COLO829 (cell line): Measurements from ENCODE around the gene PRKCA.
A peak's percentile ranks its signal among the peaks of the same experiment; 100 is the strongest.
"Not testable (repeated sequence)": the region's sequence is repeated elsewhere in the genome, so short reads cannot be mapped to it uniquely, and the experiment has no call there.

Experiments
- DNase-seq: peaks from one replicate; pipeline ENCODE4 v3.0.0; 2012; ENCODE audit warnings: low spot score

Gene PRKCA

DNA sequence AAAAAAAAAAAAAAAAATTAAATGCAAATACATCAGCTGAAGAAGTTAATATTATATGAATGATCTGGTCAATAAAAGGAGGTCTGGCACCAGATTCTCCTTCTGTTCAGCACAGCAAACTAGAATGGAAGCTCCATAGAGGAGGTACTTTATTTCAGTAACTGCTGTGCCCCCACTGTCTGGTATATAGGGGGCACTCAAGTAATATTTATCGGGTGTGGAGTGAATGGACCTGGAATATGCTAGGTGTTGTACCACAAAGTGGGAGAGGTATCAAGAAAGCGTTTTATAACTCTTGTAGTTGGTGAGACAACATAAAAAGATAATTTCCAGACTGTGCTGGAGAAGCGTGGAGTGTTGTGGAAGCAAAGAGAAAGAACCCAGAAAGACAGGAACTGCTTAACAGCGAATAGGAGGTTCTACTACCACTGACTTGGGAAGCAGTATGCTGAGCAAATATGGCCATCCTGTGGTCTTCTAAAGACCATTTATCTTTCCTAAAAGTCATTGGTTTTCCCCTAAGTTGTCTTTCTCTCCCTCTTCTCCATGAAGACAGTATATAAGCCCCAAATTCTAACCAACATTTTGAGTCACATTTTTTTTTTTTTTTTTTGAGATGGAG is 12.2 kb upstream of the PRKCA start:
- no peak for DNase-seq

DNA sequence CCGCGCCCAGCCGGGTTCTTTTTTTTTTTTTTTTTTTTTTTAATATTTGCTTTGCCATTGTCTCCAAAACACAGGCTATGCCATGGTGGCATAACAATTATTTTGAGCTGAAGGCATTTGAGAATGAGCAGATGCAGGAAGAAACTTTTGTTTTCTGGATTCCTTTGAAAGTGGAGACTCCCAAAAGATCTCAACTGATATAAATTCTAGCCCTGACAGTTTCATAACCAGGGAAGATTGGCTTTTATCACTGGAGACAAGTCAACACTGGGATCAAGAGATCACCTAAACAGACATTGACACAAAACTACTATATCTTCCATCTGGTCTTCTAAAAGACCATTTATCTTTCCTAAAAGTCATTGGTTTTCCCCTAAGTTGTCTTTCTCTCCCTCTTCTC is 10.1 kb upstream of the PRKCA start:
- no peak for DNase-seq

DNA sequence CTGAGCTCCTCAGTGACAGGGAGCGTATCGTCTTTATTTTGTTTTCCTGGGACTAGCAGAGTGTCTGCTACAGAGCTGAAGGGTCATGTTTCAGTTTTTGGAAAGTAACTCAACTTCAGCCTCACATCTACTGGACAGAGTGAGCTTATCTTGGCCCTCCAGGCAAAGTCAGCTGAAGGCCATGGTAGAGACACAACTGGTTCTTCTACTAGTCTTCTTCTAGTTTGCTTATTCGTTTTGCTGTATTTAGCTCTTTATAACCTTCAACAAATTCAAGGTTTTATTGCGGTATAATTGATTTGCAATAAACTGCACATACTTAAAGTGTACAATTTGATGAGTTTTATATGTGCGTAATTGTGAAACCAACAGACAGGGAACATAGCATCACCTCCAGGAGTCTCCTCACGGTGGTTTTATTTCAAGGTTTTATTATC is 6.1 kb upstream of the PRKCA start:
- no peak for DNase-seq

DNA sequence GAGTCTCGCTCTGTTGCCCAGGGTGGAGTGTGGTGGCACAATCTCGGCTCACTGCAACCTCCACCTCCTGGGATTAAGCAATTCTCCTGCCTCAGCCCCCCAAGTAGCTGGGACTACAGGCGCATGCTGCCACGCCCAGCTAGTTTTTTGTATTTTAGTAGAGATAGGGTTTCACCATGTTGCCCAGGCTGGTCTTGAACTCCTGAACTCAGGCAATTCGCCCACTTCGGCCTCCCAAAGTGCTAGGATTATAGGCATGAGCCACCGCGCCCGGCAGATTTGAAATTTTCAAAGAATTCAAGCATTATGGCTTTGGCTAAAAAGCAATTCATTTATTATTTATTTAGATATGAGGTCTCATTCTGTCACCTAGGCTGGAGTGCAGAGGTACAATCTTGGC is 5.0 kb upstream of the PRKCA start:
- not testable (repeated sequence) for DNase-seq

DNA sequence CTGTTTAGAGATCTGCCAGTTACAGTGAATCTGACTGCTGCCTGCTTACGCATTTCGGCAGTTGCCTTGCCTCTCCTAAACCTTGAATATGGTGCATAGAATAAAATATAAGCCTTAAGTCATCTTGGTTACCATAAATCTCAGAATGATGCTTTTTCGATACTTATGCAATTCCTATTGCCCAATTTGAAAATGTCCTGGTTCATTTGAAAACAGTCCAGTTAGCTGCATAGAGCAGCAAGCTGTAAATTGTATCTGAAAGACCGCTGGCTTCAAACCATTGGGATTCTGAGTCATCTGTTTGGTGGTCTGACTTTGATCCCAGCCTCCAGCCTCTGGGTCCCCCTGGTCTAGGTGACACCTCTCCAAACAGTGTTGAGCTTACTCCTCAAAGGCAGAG is 2.7 kb upstream of the PRKCA start:
- no peak for DNase-seq

DNA sequence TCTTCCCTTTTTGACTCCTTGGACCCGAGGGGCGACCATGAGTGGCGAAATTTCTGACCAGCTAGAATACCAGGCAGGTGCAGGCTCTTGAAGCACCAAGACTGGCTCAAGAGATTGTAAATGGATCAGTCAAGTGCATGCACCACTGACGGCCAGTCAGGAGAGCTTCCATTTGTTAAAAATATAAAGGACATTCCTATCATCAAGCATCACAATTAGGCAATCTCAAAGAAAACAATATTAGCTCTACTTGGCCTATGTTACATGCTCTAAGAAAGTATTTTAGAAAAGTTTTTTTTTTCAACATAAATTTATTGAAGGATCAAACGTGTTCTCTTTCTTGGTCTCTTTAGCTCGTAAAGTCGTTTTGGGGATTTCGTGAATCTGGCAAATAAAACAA is 1.5 kb upstream of the PRKCA start:
- DNase-seq = no peak

DNA sequence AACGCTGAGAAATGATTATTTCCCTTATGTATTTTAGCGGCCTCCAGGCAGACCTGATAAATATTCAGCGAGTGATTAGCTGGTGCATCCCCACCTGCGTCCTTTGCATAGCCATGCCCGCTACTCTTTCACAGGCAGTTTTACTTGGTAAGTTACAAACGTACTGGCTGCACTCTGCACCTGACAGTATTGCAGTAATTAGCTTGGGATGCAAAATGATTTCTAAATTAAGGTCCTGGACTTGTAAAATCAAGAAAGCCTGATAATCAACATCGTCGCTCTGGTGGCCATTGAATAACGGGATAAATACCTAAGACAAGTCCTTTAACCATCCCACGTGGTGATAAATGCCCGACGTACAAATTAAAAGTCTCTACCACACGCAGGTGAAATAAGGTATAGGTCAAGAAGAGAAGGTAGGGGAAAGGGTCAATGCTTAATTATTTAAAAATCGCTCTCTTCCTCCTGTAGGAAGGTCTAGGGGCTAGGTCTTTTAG is 998 bp upstream of the PRKCA start:
- no peak for DNase-seq

DNA sequence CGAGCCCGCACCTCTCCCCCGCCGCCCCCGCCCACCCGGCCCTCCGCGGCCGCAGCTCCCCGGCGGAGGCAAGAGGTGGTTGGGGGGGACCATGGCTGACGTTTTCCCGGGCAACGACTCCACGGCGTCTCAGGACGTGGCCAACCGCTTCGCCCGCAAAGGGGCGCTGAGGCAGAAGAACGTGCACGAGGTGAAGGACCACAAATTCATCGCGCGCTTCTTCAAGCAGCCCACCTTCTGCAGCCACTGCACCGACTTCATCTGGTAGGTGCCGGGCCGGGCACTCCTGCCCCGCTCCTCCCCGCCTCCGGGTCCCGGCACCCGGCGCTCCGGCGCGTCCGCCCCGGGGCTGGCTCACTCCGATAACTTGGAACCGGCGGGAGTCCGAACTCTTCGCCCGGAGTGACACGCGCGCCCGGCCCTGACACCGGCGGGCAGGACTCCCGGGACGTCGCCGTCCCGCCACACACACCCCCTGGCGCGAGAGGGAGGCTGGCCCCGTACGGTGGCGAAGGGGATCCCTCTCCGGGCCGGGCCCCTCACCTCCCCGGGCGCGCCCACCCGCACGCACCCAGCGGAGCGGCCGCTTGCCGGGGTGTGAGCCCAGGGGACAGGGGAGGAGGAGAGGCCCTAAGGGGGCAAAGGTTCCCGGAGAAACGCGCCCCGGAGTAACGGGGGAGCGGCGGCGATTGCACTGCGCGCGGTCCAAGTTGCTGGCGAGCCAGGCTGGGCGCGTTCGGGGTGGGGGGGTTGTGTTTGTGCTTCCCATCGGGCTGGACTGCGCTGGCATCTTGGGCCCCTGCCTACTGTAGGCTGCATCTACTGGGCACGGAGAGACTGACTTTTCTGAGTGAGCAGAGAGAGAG is 581 bp downstream of the PRKCA start:
- DNase-seq = no peak

DNA sequence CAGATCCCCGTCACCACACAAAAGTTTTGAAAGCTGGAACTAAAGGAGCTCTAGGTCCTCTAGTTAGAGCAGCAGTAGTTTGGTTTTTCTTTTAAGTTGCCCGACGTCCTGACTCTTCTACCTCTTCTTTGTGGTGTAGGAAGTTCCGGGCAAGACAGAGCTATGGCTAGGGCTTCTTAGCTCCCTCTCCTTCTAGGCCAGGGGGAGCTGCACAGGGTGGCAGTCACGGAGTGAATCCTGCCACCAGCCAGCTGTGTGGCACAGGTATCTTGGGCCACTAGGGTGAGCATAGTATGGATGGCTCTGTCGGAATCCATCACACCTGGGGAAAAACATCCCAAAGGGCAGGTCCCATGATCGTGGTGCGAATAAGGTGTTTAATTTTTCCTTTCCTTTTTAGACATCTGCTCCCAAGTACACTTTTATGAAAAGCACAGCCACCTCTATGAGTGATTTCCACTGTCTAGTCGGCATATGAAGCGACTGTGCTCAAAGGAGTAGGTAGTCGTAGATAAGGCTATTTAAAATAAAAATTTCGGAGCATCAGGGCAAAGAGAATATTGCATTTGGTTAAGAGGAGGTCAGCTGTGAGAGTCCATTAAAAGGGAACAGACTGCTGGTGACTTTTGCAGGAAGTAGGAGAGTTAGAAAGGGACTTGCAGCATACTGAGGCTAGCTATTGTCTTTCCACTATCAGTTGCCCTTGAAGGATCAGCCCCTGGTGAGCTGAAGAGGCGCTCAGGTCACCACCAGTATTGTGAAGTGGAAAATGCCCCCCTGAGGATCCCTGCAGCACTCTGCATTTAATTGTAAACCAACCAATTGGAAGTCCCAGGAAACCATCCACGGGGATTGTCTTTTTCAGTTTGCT is 2.1 kb downstream of the PRKCA start:
- DNase-seq = peak; percentile 15

DNA sequence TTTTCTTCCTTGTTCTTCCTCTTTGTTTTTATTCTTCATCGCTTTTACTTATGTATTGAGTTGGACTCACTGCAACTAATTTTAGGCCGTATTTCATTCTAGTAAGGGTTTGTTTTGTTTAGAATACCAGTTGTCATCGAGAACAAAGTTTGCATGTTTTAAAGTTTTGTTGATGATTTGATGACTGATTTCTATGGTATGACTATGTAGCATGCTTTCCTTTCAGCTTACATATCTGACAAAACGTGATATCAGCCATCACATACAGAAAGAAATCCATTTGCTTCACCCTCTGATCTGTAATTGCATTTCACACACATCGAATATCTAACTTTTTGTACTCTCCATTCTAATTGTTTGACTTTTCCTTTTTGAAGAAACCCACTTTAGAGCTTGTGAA is 4.0 kb downstream of the PRKCA start:
- no peak for DNase-seq

DNA sequence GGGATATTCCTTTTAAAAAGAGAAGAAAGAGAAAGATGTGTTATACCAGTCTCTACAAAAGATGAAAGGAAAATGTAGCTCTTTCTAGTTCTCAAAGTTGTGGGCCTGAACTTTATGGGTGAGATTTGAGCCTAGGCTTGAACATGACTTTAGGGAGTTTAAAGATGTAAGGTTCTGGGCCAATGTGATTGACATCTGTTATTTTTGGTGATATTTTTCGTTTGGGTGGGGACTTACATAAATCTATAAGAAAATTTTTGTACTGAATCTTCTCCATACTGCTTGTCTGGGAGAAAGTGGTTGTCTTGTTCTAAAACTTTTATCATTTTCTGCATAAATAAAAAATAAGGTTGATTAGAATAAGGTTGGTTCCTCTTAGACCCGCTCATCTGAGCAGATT is 4.8 kb downstream of the PRKCA start:
- DNase-seq = no peak

DNA sequence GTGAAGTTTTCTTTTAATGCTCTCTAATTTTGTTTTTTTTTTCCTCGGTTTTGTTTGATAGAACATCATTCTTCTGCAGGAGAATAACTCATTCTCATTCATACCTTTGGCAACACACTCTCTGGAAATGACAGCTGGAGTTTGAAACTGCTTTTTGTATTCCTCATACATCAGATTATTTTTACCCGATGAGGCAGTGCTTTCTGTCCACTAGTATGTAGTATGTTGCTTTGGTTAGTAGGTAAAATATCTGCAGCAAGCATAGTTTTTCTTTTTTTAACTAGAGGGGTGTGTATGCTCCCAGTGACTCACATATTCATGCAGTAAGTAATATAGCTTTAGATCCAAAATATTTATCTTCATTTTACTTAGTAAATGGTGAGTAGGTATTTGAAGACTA is 6.4 kb downstream of the PRKCA start:
- DNase-seq = no peak

DNA sequence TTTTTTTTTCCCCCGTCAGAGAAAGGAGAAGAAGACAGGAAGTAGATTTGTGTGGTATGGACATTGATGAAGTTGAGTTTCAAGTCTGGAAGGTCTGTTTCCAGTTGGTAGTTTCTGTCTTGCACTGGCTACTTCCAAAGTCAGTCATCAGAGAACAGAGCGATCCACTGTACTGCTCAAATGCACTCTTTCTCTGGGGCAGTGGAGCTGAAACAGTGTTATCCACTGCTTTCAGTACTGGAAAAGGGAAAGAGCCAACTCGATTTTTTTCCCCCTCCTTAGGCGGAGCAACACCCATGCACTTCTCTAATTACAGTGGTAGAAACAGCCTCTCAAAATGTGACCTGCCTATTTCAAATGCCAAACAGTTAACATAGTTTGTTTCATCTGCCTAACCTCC is 7.4 kb downstream of the PRKCA start:
- DNase-seq = no peak

DNA sequence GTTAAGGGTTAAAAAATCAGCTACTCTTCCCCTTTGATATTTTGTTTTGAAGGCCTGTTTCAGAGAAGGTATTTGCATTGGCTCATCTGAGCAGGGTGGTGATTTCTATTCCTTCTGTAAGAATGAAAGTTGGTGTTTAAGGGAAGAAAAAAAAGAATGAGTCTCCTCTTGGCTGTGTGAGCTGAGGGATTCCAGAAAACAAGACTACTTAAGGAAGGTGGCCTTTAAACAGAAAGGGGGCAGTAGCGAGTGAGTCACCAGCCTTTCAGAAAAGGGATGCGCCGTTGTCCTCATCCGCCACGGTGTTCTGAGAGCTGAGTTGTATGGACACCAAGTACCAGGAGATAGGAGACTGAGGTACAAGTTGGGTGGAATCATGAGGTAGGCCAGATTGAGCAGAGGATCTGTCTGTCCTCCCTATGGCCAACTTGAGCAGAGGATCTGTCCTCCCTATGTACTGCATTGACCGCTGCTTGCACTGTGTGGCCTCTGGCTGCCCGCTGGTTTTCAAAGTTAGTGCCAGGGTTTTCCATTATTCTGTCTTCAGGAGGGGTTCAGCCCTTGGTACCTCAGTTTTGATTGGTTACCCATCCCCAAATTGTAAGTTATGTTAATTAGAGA is 8.2 kb downstream of the PRKCA start:
- no peak for DNase-seq

DNA sequence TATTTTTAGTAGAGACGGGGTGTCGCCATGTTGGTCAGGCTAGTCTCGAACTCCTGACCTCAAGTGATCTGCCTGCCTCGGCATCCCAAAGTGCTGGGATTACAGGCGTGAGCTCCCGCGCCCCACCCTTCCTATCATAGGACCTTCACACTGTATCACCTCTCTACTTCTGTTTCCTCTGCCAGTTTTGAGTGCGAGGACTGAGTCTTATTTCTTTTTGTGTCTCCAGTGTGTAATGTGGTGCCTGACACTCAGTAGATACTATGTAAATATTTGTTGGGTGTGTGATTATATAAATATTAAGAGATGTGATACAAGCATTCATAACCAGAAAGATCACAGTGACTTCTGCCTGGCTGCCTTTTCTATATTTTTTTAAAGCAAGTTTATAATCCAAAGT is 10.5 kb downstream of the PRKCA start:
- no peak for DNase-seq

DNA sequence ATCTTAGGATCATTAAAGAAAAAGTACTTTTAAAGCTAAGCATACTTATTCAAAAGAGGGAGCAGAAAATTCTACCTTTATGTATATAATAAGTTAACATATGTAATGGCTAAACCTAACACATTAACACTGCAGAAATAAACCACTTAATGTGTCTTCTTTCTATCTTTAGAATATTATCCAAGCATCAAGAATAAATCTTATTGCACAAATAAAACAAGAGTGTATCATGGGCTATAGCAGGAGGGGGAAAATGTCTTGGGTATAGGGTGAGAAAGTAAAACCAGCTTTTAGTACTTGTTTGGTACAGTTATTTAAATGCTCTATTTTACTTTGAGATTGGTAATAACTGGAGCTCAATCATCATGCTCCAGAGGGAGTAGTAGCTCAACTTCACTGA is 10.9 kb downstream of the PRKCA start:
- no peak for DNase-seq

DNA sequence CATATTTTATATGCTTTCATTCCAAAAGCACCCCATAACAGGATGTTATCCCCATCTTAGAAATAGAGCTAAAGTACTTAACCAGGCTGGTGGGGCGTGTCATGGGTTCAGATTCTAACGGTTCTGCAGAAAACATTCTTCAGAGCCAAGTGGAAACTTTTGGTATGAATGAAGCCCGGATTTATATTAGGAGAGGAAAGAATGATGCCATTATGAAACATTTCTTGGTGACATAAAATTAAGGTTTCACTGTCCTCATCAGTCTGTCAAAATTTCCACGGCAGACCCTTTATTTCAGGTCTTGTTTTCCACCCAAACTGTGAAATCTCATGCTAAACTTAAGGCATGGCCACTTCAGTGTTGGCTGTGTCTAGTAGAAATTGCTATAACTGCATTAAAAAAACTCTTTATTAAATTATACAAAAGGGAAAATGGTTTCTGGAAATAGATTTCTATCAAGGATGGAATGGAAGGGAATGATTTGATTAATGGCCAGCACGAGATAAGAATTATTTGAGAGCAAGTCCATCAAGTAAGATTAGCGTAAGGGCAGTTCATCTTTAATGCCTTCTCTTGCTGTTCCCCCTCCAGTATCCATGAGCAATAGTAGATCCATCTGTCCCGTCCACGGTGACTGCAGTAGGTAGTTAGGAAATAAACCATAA is 11.7 kb downstream of the PRKCA start:
- no peak for DNase-seq

DNA sequence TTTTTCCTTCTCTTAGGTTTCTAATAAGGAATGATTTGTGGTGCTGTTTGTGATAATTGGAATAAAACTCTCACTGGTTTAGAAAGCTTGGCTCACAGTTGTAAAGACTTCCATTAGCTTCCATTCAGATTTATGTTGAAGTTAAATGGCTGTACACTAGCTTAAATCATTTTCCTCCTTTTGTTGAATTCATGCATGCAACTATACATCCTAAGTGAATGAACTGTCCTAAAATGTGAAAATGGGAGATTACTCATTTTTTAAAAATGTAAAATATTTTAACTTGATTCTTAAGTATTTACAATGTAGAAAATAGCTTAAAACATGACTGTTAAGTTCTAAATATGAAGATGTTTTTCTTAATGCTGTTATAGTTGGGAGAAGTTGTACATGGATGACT is 15.2 kb downstream of the PRKCA start:
- no peak for DNase-seq

DNA sequence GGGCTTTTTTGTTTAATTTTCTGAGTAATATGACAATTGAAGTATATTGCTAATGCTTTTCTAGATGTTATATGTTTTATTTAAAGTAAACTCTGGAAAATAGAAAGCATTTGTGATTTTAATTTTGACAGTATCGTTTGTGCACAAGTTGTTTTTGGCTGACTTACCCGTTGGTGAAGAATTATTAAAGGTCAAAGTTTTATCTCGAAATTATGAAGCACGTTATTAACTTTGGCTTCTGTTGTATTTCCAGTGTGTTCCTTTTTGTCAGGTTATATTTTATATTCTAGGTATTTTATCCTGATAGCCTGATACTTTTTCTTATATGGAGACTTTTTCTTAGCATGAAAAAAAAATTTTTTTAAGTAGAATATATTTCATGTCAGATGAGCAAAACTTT is 16.8 kb downstream of the PRKCA start:
- no peak for DNase-seq

DNA sequence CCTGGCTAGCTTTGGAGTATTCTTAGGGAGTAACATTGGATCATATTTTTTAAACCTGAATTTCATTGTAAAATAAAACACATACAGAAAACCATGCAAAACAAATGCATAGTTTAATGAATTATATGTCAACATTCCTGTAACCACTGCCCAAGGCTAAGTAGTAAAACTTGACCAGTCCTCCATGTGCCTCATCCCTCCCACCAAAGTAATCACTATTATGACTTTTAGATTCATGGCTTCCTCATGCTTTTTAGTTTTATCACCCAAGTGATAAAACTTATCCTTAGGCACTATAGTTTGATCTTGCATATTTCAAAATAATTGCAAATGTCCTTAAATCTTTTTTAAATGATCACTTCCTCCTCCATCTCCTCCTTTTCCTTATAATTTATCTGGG is 20.4 kb downstream of the PRKCA start:
- DNase-seq = no peak

DNA sequence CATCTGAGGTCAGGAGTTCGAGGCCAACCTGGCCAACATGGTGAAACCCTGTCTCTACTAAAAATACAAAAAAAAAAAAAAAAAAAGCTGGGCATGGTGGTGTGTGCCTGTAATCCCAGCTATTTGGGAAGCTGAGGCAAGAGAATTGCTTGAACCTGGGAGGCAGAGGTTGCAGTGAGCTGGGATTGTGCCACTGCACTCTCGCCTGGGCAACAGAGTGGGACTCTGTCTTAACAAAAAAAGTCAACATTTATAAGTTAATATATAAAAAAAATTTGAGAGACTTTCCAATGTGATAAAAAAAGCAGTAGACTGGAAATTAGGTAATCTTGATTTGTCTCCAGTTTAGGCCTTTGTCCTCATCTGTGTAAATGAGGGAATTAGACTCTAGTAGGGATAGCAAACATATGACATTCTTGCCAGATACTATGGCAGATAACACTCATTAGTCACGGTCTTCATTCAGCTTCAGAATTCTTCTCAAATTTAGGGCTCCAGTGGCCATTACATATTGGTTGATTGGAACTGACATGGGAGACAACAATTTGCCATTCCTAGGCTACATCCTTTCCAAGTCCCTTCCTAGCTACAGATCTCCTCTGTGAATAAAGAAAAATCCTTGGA is 22.1 kb downstream of the PRKCA start:
- DNase-seq = not testable (repeated sequence)
